Measurements from ENCODE around the gene CCL2. TPM values are rescaled to one million over a fixed set of nuclear protein-coding genes. Genes with fewer than 3 reads are reported as not detected.

Gene CCL2
- total RNA-seq, 1 donor from 2014 or later = 44.1 TPM

DNA sequence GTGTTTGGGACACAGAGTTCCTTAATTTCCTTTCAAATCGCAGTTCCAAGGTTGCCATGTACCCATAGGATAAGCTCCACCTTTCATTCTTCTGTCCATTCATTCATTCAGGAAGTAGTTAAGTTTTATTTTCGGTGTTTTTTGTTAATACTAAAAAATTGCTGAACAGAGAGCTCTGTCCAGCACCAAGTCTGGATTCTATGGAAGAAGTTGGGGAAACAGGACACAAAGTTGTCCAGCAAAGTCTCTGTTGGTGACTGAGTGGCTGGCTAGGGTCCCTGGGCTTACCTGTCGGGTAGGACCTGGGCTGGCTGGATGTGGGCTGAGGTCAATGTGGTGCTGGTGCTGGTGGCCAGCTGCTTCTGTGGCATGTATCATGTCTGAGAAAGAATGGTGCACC is 17.6 kb upstream of the CCL2 start:
- peaks cover 41% of the 10 kb centered on the region for H3K4me1 ChIP-seq (ENCODE audit: insufficient read depth, low read length)
- H3K9me3 ChIP-seq (ENCODE audit: insufficient read depth, low read depth, low read length) = no peaks in the 10 kb centered on the region
- H3K79me2 ChIP-seq (ENCODE audit: insufficient read depth, low read length) = no peaks in the 10 kb centered on the region
- no peaks in the 10 kb centered on the region for H3K27me3 ChIP-seq (ENCODE audit: insufficient read depth, low read length)
- no peaks in the 10 kb centered on the region for H4K20me1 ChIP-seq (ENCODE audit: insufficient read depth, low read length)
- no peaks in the 10 kb centered on the region for H3K36me3 Mint-ChIP-seq (ENCODE audit: low read depth, unreplicated experiment)
- no peaks in the 10 kb centered on the region for H3K27me3 Mint-ChIP-seq (ENCODE audit: low read depth, unreplicated experiment)
- H3K4me1 Mint-ChIP-seq (ENCODE audit: low read depth, unreplicated experiment) = peaks cover 39% of the 10 kb centered on the region
- TF ChIP-seq, protein P1, sequence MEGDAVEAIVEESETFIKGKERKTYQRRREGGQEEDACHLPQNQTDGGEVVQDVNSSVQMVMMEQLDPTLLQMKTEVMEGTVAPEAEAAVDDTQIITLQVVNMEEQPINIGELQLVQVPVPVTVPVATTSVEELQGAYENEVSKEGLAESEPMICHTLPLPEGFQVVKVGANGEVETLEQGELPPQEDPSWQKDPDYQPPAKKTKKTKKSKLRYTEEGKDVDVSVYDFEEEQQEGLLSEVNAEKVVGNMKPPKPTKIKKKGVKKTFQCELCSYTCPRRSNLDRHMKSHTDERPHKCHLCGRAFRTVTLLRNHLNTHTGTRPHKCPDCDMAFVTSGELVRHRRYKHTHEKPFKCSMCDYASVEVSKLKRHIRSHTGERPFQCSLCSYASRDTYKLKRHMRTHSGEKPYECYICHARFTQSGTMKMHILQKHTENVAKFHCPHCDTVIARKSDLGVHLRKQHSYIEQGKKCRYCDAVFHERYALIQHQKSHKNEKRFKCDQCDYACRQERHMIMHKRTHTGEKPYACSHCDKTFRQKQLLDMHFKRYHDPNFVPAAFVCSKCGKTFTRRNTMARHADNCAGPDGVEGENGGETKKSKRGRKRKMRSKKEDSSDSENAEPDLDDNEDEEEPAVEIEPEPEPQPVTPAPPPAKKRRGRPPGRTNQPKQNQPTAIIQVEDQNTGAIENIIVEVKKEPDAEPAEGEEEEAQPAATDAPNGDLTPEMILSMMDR (IDR thresholded peaks at IDR 0.05; ENCODE audit: insufficient read depth, low read depth, low read length) = no peak
- no peak for TF ChIP-seq EZH2 (IDR thresholded peaks at IDR 0.05; ENCODE audit: insufficient read depth, low read length)
- no peak overlapping the region for H3K4me3 Mint-ChIP-seq (ENCODE audit: unreplicated experiment)
- H3K9ac ChIP-seq (ENCODE audit: low read length) = peak overlapping the region; percentile 84
- H3K36me3 ChIP-seq (ENCODE audit: insufficient read depth, low read length) = no peaks in the 10 kb centered on the region
- H3K27ac Mint-ChIP-seq (ENCODE audit: unreplicated experiment) = no peak overlapping the region
- H3K4me3 ChIP-seq (ENCODE audit: insufficient read depth, low read depth, low read length) = no peak overlapping the region
- no peak overlapping the region for H3K4me2 ChIP-seq (ENCODE audit: low read length)
- H3K9me3 Mint-ChIP-seq (ENCODE audit: unreplicated experiment) = no peaks in the 10 kb centered on the region
- H2AFZ ChIP-seq (ENCODE audit: low read depth, low read length) = no peak overlapping the region
- FAIRE-seq (no peak), DNase-seq (ENCODE audit: low read depth) (no peak)
- peak overlapping the region; percentile 98 for H3K27ac ChIP-seq (ENCODE audit: low read depth, low read length)

DNA sequence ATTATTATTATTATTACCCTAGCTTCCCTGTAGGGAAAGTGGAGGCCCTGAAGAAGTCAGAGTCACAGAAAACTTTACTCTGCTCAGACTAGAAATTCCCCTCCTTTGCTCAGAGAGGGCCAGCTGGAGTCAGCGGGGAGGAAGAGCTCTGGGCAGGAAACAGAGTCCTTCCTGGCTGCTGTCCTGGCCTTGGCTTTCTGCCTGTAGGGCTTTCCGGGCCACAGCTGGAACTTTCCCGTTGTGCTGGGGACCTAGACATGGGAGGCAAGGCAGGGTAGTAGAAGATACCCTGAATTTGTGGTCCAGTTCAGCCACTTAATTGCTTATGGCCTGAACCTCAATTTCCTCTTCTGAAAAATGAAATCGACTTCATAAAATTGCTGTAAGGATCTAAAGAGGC is 14.0 kb upstream of the CCL2 start:
- H3K4me3 ChIP-seq (ENCODE audit: insufficient read depth, low read depth, low read length) = no peak overlapping the region
- H3K27ac ChIP-seq (ENCODE audit: low read depth, low read length) = no peak overlapping the region
- no peaks in the 10 kb centered on the region for H3K36me3 ChIP-seq (ENCODE audit: insufficient read depth, low read length)
- no peak for TF ChIP-seq EZH2 (IDR thresholded peaks at IDR 0.05; ENCODE audit: insufficient read depth, low read length)
- no peaks in the 10 kb centered on the region for H4K20me1 ChIP-seq (ENCODE audit: insufficient read depth, low read length)
- no peak overlapping the region for H3K9ac ChIP-seq (ENCODE audit: low read length)
- Mint-ChIP-seq H3K27me3 (ENCODE audit: low read depth, unreplicated experiment) (no peaks in the 10 kb centered on the region), H3K9me3 (ENCODE audit: unreplicated experiment) (no peaks in the 10 kb centered on the region), H3K4me3 (ENCODE audit: unreplicated experiment) (no peak overlapping the region), H3K36me3 (ENCODE audit: low read depth, unreplicated experiment) (no peaks in the 10 kb centered on the region), H3K4me1 (ENCODE audit: low read depth, unreplicated experiment) (peaks cover 35% of the 10 kb centered on the region), H3K27ac (ENCODE audit: unreplicated experiment) (no peak overlapping the region)
- FAIRE-seq (no peak), DNase-seq (ENCODE audit: low read depth) (peak; percentile 32)
- H3K79me2 ChIP-seq (ENCODE audit: insufficient read depth, low read length) = no peaks in the 10 kb centered on the region
- H2AFZ ChIP-seq (ENCODE audit: low read depth, low read length) = no peak overlapping the region
- peaks cover 36% of the 10 kb centered on the region for H3K4me1 ChIP-seq (ENCODE audit: insufficient read depth, low read length)
- H3K9me3 ChIP-seq (ENCODE audit: insufficient read depth, low read depth, low read length) = no peaks in the 10 kb centered on the region
- no peak overlapping the region for H3K4me2 ChIP-seq (ENCODE audit: low read length)
- H3K27me3 ChIP-seq (ENCODE audit: insufficient read depth, low read length) = no peaks in the 10 kb centered on the region

DNA sequence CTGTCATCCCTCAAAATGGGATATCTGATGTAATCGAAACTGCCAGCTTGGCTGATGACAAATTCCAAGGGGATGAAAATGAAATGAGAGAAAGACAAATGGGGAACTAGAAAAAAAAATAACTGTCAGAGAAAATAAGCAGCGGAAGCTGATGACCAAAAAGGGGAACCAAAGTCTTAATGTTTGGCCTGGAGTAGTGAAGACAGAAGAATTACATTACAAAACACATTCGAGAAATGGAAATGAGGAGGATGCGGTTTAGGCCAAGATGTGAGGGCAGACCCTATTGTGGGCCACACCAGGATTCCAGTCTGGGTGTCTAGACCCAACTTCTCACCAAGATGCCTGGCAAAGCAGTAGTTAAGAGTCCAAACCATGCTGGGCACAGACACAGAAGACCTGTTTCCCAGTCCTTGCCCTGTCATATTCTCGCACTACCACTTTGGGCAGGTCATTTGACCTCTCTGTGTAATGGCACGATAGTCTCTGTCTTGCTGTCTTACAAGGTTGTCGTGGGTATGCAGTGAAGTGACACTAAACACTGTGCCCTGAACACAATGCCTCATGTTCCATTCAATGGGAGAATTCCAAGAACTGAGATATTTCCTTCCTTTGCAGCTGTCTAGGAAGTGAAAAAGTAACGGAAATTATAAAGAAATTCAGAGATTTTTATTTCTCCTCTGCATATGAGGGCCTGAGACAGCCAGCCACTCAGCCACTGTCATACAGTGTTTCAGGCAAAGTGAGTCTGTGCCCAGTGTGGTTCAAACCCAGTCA is 12.3 kb upstream of the CCL2 start:
- peaks cover 2% of the 10 kb centered on the region for H3K27me3 Mint-ChIP-seq (ENCODE audit: low read depth, unreplicated experiment)
- no peaks in the 10 kb centered on the region for H3K79me2 ChIP-seq (ENCODE audit: insufficient read depth, low read length)
- H3K4me1 ChIP-seq (ENCODE audit: insufficient read depth, low read length) = peaks cover 33% of the 10 kb centered on the region
- no peak overlapping the region for H3K4me3 Mint-ChIP-seq (ENCODE audit: unreplicated experiment)
- no peak overlapping the region for H3K27ac Mint-ChIP-seq (ENCODE audit: unreplicated experiment)
- H3K36me3 ChIP-seq (ENCODE audit: insufficient read depth, low read length) = no peaks in the 10 kb centered on the region
- no peaks in the 10 kb centered on the region for H4K20me1 ChIP-seq (ENCODE audit: insufficient read depth, low read length)
- TF ChIP-seq, protein P1 (IDR thresholded peaks at IDR 0.05; ENCODE audit: insufficient read depth, low read depth, low read length) = no peak
- no peak for TF ChIP-seq EZH2 (IDR thresholded peaks at IDR 0.05; ENCODE audit: insufficient read depth, low read length)
- no peaks in the 10 kb centered on the region for H3K9me3 ChIP-seq (ENCODE audit: insufficient read depth, low read depth, low read length)
- no peak overlapping the region for H2AFZ ChIP-seq (ENCODE audit: low read depth, low read length)
- H3K9me3 Mint-ChIP-seq (ENCODE audit: unreplicated experiment) = peaks cover 4% of the 10 kb centered on the region
- no peaks in the 10 kb centered on the region for H3K27me3 ChIP-seq (ENCODE audit: insufficient read depth, low read length)
- H3K4me3 ChIP-seq (ENCODE audit: insufficient read depth, low read depth, low read length) = no peak overlapping the region
- H3K36me3 Mint-ChIP-seq (ENCODE audit: low read depth, unreplicated experiment) = no peaks in the 10 kb centered on the region
- H3K9ac ChIP-seq (ENCODE audit: low read length) = no peak overlapping the region
- no peak overlapping the region for H3K4me2 ChIP-seq (ENCODE audit: low read length)
- H3K4me1 Mint-ChIP-seq (ENCODE audit: low read depth, unreplicated experiment) = peaks cover 22% of the 10 kb centered on the region
- FAIRE-seq (no peak), DNase-seq (ENCODE audit: low read depth) (no peak)
- H3K27ac ChIP-seq (ENCODE audit: low read depth, low read length) = no peak overlapping the region

Measured in astrocyte (in vitro differentiated cells and primary cell).